Measurements from ENCODE around the gene FHOD3. TPM values are rescaled to one million over a fixed set of nuclear protein-coding genes. Genes with fewer than 3 reads are reported as not detected.
A peak's percentile ranks its signal among the peaks of the same experiment; 100 is the strongest.

Gene FHOD3
- total and polyA plus RNA-seq, 9 of the 15 experiments (the other 6 are each of a cell fraction or from before 2014, with no cell fraction given), result 0.11 TPM; not detected in 8

- Histone ChIP-seq H3K9ac (ENCODE audit: insufficient read depth in 1 of 2, low read depth in 2 of 2, low read length in 2 of 2) (no peak overlapping the region), H3K9me1 (ENCODE audit: control insufficient read depth, insufficient read depth, low read length) (no peaks in the 10 kb centered on the region), H3K27ac (ENCODE audit: extremely low read depth, low read depth, low read length) (no peak overlapping the region), H3K4me2 (ENCODE audit: insufficient read depth, low read length) (no peak overlapping the region), H3K9me3 (replicated peaks; ENCODE audit: control insufficient read depth, insufficient read depth, low read depth, low read length) (no peaks in the 10 kb centered on the region), H3K36me3 (ENCODE audit: control insufficient read depth, insufficient read depth, low read length) (peaks cover 13% of the 10 kb centered on the region; the same call in 2 of the 3 replicates), H3K27me3 (ENCODE audit: control insufficient read depth in 2 of 2, insufficient read depth in 2 of 2, low read length in 2 of 2) (no peaks in the 10 kb centered on the region), H4K20me1 (replicated peaks; ENCODE audit: control insufficient read depth, insufficient read depth, low read length) (no peaks in the 10 kb centered on the region), H2AFZ (ENCODE audit: low read depth, low read length) (no peak overlapping the region), H3K4me3 (no peak overlapping the region), H3K4me1 (replicated peaks in 1 of 2; ENCODE audit: control insufficient read depth in 2 of 2, insufficient read depth in 2 of 2, low read length in 2 of 2) (no peaks in the 10 kb centered on the region), H3K79me2 (ENCODE audit: control insufficient read depth, insufficient read depth, low read length) (no peaks in the 10 kb centered on the region)
- TF ChIP-seq ZNF76 (CRISPR knock-in tag; IDR thresholded peaks at IDR 0.05; ENCODE audit: borderline replicate concordance), result no peak
- no peak for TF ChIP-seq ZNF79 (CRISPR knock-in tag; IDR thresholded peaks at IDR 0.05; ENCODE audit: low read depth)
- TF ChIP-seq ZNF23 (CRISPR knock-in tag; IDR thresholded peaks at IDR 0.05), result no peak
- ATAC-seq (no peak), DNase-seq (ENCODE audit: extremely low read depth in 1 of 4, low spot score in 3 of 4) (peak in 1 of 4 experiments; percentile 3), FAIRE-seq (no peak)
- in situ Hi-C loops (cut with MboI), result no loop called here
- intact Hi-C loops (cut with micrococcal nuclease), result no loop called here
- POLR2A ChIA-PET, result no interaction called here
- no TSS peak for BruUV-seq (replicated peaks)
- CTCF ChIA-PET (ENCODE audit: low intra/inter-chr PET ratio), result no interaction called here
Observed at GRCh38 chr18:36249392-36249791, 48.1 kb upstream of the FHOD3 start.

- no peak for DNase-seq (ENCODE audit: extremely low read depth in 1 of 4, low spot score in 3 of 4)
- Histone ChIP-seq H3K36me3 (ENCODE audit: control insufficient read depth, insufficient read depth, low read length) (peaks cover 13% of the 10 kb centered on the region; the same call in 2 of the 3 replicates), H3K4me3 (no peak overlapping the region), H4K20me1 (replicated peaks; ENCODE audit: control insufficient read depth, insufficient read depth, low read length) (no peaks in the 10 kb centered on the region), H3K9me1 (ENCODE audit: control insufficient read depth, insufficient read depth, low read length) (no peaks in the 10 kb centered on the region), H3K4me1 (replicated peaks in 1 of 2; ENCODE audit: control insufficient read depth in 2 of 2, insufficient read depth in 2 of 2, low read length in 2 of 2) (no peaks in the 10 kb centered on the region), H3K4me2 (ENCODE audit: insufficient read depth, low read length) (no peak overlapping the region), H3K9me3 (replicated peaks; ENCODE audit: control insufficient read depth, insufficient read depth, low read depth, low read length) (no peaks in the 10 kb centered on the region), H3K79me2 (ENCODE audit: control insufficient read depth, insufficient read depth, low read length) (no peaks in the 10 kb centered on the region), H2AFZ (ENCODE audit: low read depth, low read length) (no peak overlapping the region), H3K9ac (ENCODE audit: insufficient read depth in 1 of 2, low read depth in 2 of 2, low read length in 2 of 2) (no peak overlapping the region), H3K27me3 (ENCODE audit: control insufficient read depth in 2 of 2, insufficient read depth in 2 of 2, low read length in 2 of 2) (no peaks in the 10 kb centered on the region), H3K27ac (ENCODE audit: extremely low read depth, low read depth, low read length) (no peak overlapping the region)
- intact Hi-C loops (cut with micrococcal nuclease) (no loop called here), in situ Hi-C loops (cut with MboI) (no loop called here)
- POLR2A ChIA-PET, result interaction anchor here (0.5 kb wide), 1 partner anchor 467 kb away, joined by 3 read pairs; no protein-coding TSS in a partner anchor
- no peak for ATAC-seq
- no TSS peak for BruUV-seq (replicated peaks)
- TF ChIP-seq NELFE (IDR thresholded peaks at IDR 0.05; ENCODE audit: insufficient read depth, insufficient read length), result no peak
- CTCF ChIA-PET (ENCODE audit: low intra/inter-chr PET ratio), result no interaction called here
- FAIRE-seq, result no peak
- WGBS (ENCODE audit: insufficient coverage, low coverage, missing lambda C conversion rate), result 39% methylated on average over 2 of the region's 2 CpGs
Observed at GRCh38 chr18:36250827-36251226, 46.7 kb upstream of the FHOD3 start.

Measured in K562 (cell line).